Measurements from ENCODE around the gene RNASEH2C. TPM values are rescaled to one million over a fixed set of nuclear protein-coding genes. Genes with fewer than 3 reads are reported as not detected.
"Not testable (repeated sequence)": the region's sequence is repeated elsewhere in the genome, so short reads cannot be mapped to it uniquely, and the experiment has no call there.

The RNASEH2C gene
- 155 TPM for total RNA-seq

GRCh38 chr11:65720211-65720934, at the start of gene RNASEH2C:
Gene RNASEH2C, minus strand, starts transcription at chr11:65720798. Its CDS starts 40 bp downstream, at chr11:65720758.
- no peaks in the 10 kb centered on the region for H3K27me3 ChIP-seq
- intact Hi-C loops (cut with DNase I): loop anchor here (1.0 kb wide), 2 partner anchors 8 to 98 kb away; partner anchors contain the start of gene KAT5
- peaks cover 5 to 17% of the 10 kb centered on the region in 2 donors for H3K4me1 ChIP-seq
- H3K4me3 ChIP-seq: peak within 1 kb of the TSS; percentile 65 to 84
- H3K9me3 ChIP-seq: no peaks in the 10 kb centered on the region
- peaks cover 39% of the 10 kb centered on the region in 2 donors for H3K36me3 ChIP-seq
- peak; percentile 28 to 90 for DNase-seq (ENCODE audit: low spot score in 2 of 2)
- TF ChIP-seq, protein P1, sequence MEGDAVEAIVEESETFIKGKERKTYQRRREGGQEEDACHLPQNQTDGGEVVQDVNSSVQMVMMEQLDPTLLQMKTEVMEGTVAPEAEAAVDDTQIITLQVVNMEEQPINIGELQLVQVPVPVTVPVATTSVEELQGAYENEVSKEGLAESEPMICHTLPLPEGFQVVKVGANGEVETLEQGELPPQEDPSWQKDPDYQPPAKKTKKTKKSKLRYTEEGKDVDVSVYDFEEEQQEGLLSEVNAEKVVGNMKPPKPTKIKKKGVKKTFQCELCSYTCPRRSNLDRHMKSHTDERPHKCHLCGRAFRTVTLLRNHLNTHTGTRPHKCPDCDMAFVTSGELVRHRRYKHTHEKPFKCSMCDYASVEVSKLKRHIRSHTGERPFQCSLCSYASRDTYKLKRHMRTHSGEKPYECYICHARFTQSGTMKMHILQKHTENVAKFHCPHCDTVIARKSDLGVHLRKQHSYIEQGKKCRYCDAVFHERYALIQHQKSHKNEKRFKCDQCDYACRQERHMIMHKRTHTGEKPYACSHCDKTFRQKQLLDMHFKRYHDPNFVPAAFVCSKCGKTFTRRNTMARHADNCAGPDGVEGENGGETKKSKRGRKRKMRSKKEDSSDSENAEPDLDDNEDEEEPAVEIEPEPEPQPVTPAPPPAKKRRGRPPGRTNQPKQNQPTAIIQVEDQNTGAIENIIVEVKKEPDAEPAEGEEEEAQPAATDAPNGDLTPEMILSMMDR (IDR thresholded peaks at IDR 0.05): peak in 1 of 3 experiments; percentile 8
- peak within 1 kb of the TSS; percentile 79 to 86 for H3K27ac ChIP-seq

DNA sequence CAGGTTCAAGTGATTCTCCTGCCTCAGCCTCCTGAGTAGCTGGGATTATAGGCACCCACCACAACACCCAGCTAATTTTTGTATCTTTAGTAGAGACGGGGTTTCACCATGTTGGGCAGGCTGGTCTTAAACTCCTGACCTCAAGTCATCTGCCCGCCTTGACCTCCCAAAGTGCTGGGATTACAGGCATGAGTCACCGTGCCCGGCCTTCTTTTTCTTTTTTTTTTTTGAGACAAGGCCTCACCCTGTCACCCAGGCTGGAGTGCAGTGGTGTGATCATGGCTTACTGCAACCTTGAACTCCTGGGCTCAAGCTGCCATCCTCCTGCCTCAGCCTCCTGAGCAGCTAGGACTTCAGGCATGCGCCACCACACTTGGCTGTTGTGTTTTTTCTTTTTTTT, 47.2 kb upstream of the RNASEH2C start:
- H3K27ac ChIP-seq; H3K36me3 ChIP-seq; H3K4me3 ChIP-seq; H3K9me3 ChIP-seq; H3K4me1 ChIP-seq; intact Hi-C loops (cut with DNase I); DNase-seq (ENCODE audit: low spot score in 2 of 2); H3K27me3 ChIP-seq: not testable (repeated sequence)

GRCh38 chr11:65767406-65767805, 46.8 kb upstream of the RNASEH2C start:
- H3K4me1 ChIP-seq: no peaks in the 10 kb centered on the region
- no peak overlapping the region for H3K27ac ChIP-seq
- no peak for DNase-seq (ENCODE audit: low spot score in 2 of 2)
- H3K4me3 ChIP-seq: no peak overlapping the region
- H3K9me3 ChIP-seq: no peaks in the 10 kb centered on the region
- intact Hi-C loops (cut with DNase I): no loop called here
- no peaks in the 10 kb centered on the region for H3K27me3 ChIP-seq
- H3K36me3 ChIP-seq: no peaks in the 10 kb centered on the region
- TF ChIP-seq, protein P1 (IDR thresholded peaks at IDR 0.05): no peak

DNA sequence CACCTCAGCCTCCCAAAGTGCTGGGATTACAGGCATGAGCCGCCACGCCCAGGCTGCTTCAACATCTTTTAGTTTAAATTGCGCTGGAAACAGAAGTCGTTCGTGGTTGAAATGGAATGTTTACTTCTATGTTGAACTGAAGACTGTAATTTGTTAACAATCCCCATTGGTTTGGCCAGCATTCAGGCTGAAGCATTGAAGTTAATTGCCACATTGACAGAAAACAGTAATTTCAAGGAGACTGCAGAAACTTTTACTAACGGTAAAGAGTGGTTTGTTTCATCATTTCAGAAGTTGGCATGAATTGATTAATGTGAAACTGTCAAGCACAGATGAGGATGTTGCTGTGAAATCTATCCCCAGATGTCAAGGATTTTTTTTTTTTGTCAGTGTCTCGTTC, 45.9 kb upstream of the RNASEH2C start:
- Histone ChIP-seq H3K27ac (no peak overlapping the region), H3K4me3 (no peak overlapping the region), H3K36me3 (no peaks in the 10 kb centered on the region)

DNA sequence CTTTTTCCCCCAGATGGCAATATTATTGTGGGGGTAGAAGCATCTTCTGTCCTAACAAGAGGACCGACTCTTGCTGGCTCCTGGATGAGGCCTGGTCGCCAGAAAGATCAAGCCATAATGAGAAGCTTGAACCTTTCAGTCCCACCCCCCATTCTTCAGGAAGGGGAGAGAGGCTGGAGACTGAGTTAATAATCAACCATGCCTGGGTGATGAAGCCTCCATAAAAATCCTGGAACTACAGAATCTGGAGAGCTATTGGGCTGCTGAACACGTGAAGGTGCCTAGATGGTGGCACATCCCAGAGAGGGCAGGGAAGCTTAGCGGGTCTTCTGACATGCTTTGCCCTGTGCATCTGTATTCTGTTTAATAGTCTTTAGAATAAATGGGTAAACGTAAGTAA, 43.8 kb upstream of the RNASEH2C start:
- H3K9me3 ChIP-seq: no peaks in the 10 kb centered on the region
- H3K36me3 ChIP-seq: no peaks in the 10 kb centered on the region
- H3K4me3 ChIP-seq: no peak overlapping the region
- no peaks in the 10 kb centered on the region for H3K4me1 ChIP-seq
- no peak for DNase-seq (ENCODE audit: low spot score in 2 of 2)
- H3K27me3 ChIP-seq: no peaks in the 10 kb centered on the region
- intact Hi-C loops (cut with DNase I): no loop called here
- H3K27ac ChIP-seq: no peak overlapping the region
- TF ChIP-seq, protein P1 (IDR thresholded peaks at IDR 0.05): no peak

More for the DNA sequence above, 45.9 kb upstream of the RNASEH2C start:
- H3K9me3 ChIP-seq: no peaks in the 10 kb centered on the region
- intact Hi-C loops (cut with DNase I): no loop called here
- H3K4me1 ChIP-seq: no peaks in the 10 kb centered on the region
- TF ChIP-seq, protein P1 (IDR thresholded peaks at IDR 0.05): no peak
- no peaks in the 10 kb centered on the region for H3K27me3 ChIP-seq
- DNase-seq (ENCODE audit: low spot score in 2 of 2): no peak

DNA sequence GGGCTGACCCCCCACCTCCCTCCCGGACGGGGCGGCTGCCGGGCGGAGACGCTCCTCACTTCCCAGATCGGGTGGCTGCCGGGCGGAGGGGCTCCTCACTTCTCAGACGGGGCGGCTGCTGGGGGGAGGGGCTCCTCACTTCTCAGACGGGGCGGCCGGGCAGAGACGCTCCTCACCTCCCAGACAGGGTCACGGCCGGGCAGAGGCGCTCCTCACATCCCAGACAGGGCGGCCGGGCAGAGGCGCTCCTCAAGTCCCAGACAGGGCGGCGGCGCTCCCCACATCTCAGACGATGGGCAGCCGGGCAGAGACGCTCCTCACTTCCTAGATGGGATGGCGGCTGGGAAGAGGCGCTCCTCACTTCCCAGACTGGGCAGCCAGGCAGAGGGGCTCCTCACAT, 42.2 kb upstream of the RNASEH2C start:
- intact Hi-C loops (cut with DNase I); H3K4me1 ChIP-seq; H3K4me3 ChIP-seq; H3K27me3 ChIP-seq; H3K27ac ChIP-seq; DNase-seq (ENCODE audit: low spot score in 2 of 2); H3K36me3 ChIP-seq; H3K9me3 ChIP-seq: not testable (repeated sequence)

DNA sequence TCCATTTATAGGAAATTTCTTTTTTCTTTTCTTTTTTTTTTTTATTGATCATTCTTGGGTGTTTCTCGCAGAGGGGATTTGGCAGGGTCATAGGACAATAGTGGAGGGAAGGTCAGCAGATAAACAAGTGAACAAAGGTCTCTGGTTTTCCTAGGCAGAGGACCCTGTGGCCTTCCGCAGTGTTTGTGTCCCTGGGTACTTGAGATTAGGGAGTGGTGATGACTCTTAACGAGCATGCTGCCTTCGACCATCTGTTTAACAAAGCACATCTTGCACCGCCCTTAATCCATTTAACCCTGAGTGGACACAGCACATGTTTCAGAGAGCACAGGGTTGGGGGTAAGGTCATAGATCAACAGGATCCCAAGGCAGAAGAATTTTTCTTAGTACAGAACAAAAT, 41.6 kb upstream of the RNASEH2C start:
- H3K4me1 ChIP-seq; intact Hi-C loops (cut with DNase I); H3K4me3 ChIP-seq; DNase-seq (ENCODE audit: low spot score in 2 of 2); H3K36me3 ChIP-seq; H3K9me3 ChIP-seq; H3K27ac ChIP-seq; H3K27me3 ChIP-seq: not testable (repeated sequence)
